WTC11 (cell line): ENCODE measurements around the gene PPP3R1. TPM values are rescaled to one million over a fixed set of nuclear protein-coding genes. Genes with fewer than 3 reads are reported as not detected.
A peak's percentile ranks its signal among the peaks of the same experiment; 100 is the strongest.

Experiments used
- ATAC-seq: fragments of 200-7000 bp; cut with Tn5 transposase; 2 replicates; pipeline ENCODE4 v1.10.0; 2021; ENCODE audit warnings: mild to moderate bottlenecking, moderate library complexity
- CTCF ChIA-PET: fragments of 300-600 bp; sonication (Branson Sonifier 250); formaldehyde crosslinking; loops from one replicate; lab custom pipeline; 2021; ENCODE audit warnings: antibody characterized with exemption; lab: Charles Lee
- POLR2A ChIA-PET: fragments of 350-600 bp; sonication (Branson Sonifier 250); formaldehyde crosslinking; loops from one replicate; lab custom pipeline; 2021; ENCODE audit warnings: antibody characterized with exemption; lab: Charles Lee
- DNase-seq: peaks from one replicate; pipeline ENCODE4 v3.0.0; 2021; ENCODE audit warnings: low spot score
- H3K27ac Mint-ChIP-seq: 2 replicates; pipeline ENCODE4 v1.8.0; 2021; ENCODE audit warnings: mixed read lengths
- H3K27me3 Mint-ChIP-seq: 2 replicates; pipeline ENCODE4 v1.8.0; 2021; ENCODE audit warnings: low read depth, mild to moderate bottlenecking, moderate library complexity, mixed read lengths
- H3K36me3 Mint-ChIP-seq: 2 replicates; pipeline ENCODE4 v1.8.0; 2021; ENCODE audit warnings: mixed read lengths
- H3K4me1 Mint-ChIP-seq: 2 replicates; pipeline ENCODE4 v1.8.0; 2022; ENCODE audit warnings: mixed read lengths
- H3K4me3 Mint-ChIP-seq: 2 replicates; pipeline ENCODE4 v1.8.0; 2021; ENCODE audit warnings: mild to moderate bottlenecking, moderate library complexity, mixed read lengths
- H3K9me3 Mint-ChIP-seq: 2 replicates; pipeline ENCODE4 v1.8.0; 2021; ENCODE audit warnings: mixed read lengths
- ATF1 ChIP-seq: sonication (generic); formaldehyde crosslinking; IDR thresholded peaks from 2 replicates; pipeline ENCODE4 v1.8.1; 2023; ENCODE audit warnings: mild to moderate bottlenecking, moderate library complexity, missing genetic modification reagents
- CREM ChIP-seq: sonication (generic); formaldehyde crosslinking; IDR thresholded peaks from 2 replicates; pipeline ENCODE4 v1.8.1; 2022; ENCODE audit warnings: mild to moderate bottlenecking, missing genetic modification reagents, moderate library complexity
- ESRRA ChIP-seq: sonication (generic); formaldehyde crosslinking; IDR thresholded peaks from 2 replicates; pipeline ENCODE4 v1.8.1; 2022; ENCODE audit warnings: mild to moderate bottlenecking, missing genetic modification reagents, borderline replicate concordance
- FOXK1 ChIP-seq: sonication (generic); formaldehyde crosslinking; IDR thresholded peaks from 2 replicates; pipeline ENCODE4 v1.8.0; 2022; ENCODE audit warnings: mild to moderate bottlenecking, moderate library complexity, missing genetic modification reagents
- GRHL2 ChIP-seq: fragments of 250-450 bp; sonication (Bioruptor Pico); IDR thresholded peaks from 2 replicates; pipeline ENCODE4 v1.8.0; 2022; ENCODE audit warnings: mild to moderate bottlenecking, moderate library complexity; ENCODE audit not compliant: insufficient replicate concordance, severe bottlenecking
- GTF2I ChIP-seq: fragments of 250-450 bp; sonication (Bioruptor Pico); conservative IDR thresholded peaks from 2 replicates; pipeline ENCODE4 v1.4.0; 2021; ENCODE audit warnings: mild to moderate bottlenecking
- HMGXB4 ChIP-seq: sonication (generic); formaldehyde crosslinking; IDR thresholded peaks from 2 replicates; pipeline ENCODE4 v1.8.1; 2023; ENCODE audit warnings: mild to moderate bottlenecking, moderate library complexity, missing genetic modification reagents
- NFATC4 ChIP-seq: fragments of 250-450 bp; sonication (Bioruptor Pico); IDR thresholded peaks from 2 replicates; pipeline ENCODE4 v1.9.0; 2021; ENCODE audit warnings: mild to moderate bottlenecking
- STAT6 ChIP-seq: sonication (generic); formaldehyde crosslinking; conservative IDR thresholded peaks from 2 replicates; pipeline ENCODE4 v1.8.1; 2023; ENCODE audit warnings: mild to moderate bottlenecking, low read depth, missing genetic modification reagents, moderate library complexity
- ZBTB21 ChIP-seq: sonication (generic); formaldehyde crosslinking; IDR thresholded peaks from 2 replicates; pipeline ENCODE4 v1.8.1; 2023; ENCODE audit warnings: mild to moderate bottlenecking, missing genetic modification reagents, borderline replicate concordance
- ZNF219 ChIP-seq: sonication (generic); formaldehyde crosslinking; IDR thresholded peaks from 2 replicates; pipeline ENCODE4 v1.8.0; 2023; ENCODE audit warnings: missing genetic modification reagents, mild to moderate bottlenecking, borderline replicate concordance
- ZNF232 ChIP-seq: sonication (generic); formaldehyde crosslinking; IDR thresholded peaks from 2 replicates; pipeline ENCODE4 v1.8.0; 2022; ENCODE audit warnings: mild to moderate bottlenecking, missing genetic modification reagents
- ZNF416 ChIP-seq: fragments of 250-450 bp; sonication (Bioruptor Pico); IDR thresholded peaks from 2 replicates; pipeline ENCODE4 v1.9.0; 2021; ENCODE audit warnings: mild to moderate bottlenecking, inconsistent platforms
- ZSCAN18 ChIP-seq: fragments of 250-450 bp; sonication (Bioruptor Pico); IDR thresholded peaks from 2 replicates; pipeline ENCODE4 v2.1.2; 2022; ENCODE audit warnings: mild to moderate bottlenecking, moderate library complexity
- total RNA-seq: library from RNA; stranded (reverse); gene quantifications from 3 replicates; pipeline ENCODE4 v1.2.3, GENCODE V29; 2021
- TF ChIP-seq, protein P1 (sequence below): fragments of 200-600 bp; IDR thresholded peaks from 2 replicates; pipeline ENCODE4 v1.8.0; 2022; ENCODE audit warnings: antibody characterized with exemption
- TF ChIP-seq, protein P2 (sequence below): sonication (generic); formaldehyde crosslinking; IDR thresholded peaks from 2 replicates; pipeline ENCODE4 v1.8.1; 2023; ENCODE audit warnings: mild to moderate bottlenecking, missing genetic modification reagents
- TF ChIP-seq, protein P3 (sequence below): sonication (generic); formaldehyde crosslinking; IDR thresholded peaks from 2 replicates; pipeline ENCODE4 v1.8.1; 2023; ENCODE audit warnings: mild to moderate bottlenecking, missing genetic modification reagents, borderline replicate concordance
- TF ChIP-seq, protein P4 (sequence below): fragments of 250-450 bp; sonication (Bioruptor Pico); conservative IDR thresholded peaks from 2 replicates; pipeline ENCODE4 v1.9.0; 2021; ENCODE audit warnings: mild to moderate bottlenecking
- TF ChIP-seq, protein P5 (sequence below): sonication (generic); formaldehyde crosslinking; IDR thresholded peaks from 2 replicates; pipeline ENCODE4 v1.8.1; 2022; ENCODE audit warnings: mild to moderate bottlenecking, moderate library complexity, missing genetic modification reagents

Gene PPP3R1
- total RNA-seq, 1 experiment from 2014 or later, result 61.4 TPM

DNA sequence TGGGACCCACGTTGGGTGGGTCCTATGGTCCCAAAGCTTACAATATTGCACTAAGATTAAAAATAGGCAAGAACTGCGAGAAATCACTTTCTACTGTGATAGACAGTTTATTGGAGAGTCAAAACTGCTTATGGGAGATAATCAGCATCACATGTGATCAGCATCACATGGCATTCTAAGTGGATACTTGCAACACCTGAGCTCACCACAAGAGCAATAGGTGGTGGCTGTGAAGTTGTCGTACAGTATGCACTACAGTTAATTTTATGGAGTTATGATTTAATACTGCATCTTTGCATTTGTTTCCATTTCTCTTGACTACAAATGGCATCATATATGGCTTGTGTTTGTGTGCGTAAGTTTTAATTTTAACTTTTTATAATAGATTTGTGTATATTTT lies 83.0 kb downstream of the PPP3R1 start:
- no peaks in the 10 kb centered on the region for H3K9me3 Mint-ChIP-seq

DNA sequence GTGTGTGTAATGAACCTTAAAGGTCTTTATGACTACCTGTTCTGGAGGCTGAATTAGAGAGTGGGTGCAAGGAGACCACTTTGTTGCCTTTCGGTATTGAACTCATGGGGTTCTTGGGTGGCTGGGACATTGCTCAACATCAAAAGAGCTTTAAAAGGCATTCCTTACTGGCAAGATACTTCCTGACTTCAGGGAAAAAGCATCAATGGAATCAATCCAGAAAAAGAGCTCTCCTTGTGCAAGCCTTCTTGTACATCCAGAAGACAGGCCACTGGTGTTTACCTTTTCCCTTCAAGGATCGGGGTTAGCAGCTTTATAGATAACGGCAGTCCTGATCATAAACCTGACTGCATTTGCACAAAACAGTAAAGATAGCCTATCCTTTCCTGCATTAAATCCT lies 85.1 kb downstream of the PPP3R1 start:
- H3K27ac Mint-ChIP-seq, result no peak overlapping the region
- TF ChIP-seq, protein P1, sequence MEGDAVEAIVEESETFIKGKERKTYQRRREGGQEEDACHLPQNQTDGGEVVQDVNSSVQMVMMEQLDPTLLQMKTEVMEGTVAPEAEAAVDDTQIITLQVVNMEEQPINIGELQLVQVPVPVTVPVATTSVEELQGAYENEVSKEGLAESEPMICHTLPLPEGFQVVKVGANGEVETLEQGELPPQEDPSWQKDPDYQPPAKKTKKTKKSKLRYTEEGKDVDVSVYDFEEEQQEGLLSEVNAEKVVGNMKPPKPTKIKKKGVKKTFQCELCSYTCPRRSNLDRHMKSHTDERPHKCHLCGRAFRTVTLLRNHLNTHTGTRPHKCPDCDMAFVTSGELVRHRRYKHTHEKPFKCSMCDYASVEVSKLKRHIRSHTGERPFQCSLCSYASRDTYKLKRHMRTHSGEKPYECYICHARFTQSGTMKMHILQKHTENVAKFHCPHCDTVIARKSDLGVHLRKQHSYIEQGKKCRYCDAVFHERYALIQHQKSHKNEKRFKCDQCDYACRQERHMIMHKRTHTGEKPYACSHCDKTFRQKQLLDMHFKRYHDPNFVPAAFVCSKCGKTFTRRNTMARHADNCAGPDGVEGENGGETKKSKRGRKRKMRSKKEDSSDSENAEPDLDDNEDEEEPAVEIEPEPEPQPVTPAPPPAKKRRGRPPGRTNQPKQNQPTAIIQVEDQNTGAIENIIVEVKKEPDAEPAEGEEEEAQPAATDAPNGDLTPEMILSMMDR, result no peak
- TF ChIP-seq, protein P2, sequence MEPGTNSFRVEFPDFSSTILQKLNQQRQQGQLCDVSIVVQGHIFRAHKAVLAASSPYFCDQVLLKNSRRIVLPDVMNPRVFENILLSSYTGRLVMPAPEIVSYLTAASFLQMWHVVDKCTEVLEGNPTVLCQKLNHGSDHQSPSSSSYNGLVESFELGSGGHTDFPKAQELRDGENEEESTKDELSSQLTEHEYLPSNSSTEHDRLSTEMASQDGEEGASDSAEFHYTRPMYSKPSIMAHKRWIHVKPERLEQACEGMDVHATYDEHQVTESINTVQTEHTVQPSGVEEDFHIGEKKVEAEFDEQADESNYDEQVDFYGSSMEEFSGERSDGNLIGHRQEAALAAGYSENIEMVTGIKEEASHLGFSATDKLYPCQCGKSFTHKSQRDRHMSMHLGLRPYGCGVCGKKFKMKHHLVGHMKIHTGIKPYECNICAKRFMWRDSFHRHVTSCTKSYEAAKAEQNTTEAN (CRISPR knock-in tag), result no peak
- TF ChIP-seq ZNF232 (CRISPR knock-in tag) (no peak), ATF1 (CRISPR knock-in tag) (no peak), ZNF416 (CRISPR knock-in tag) (no peak), NFATC4 (no peak), ZBTB21 (no peak), GTF2I (CRISPR knock-in tag) (no peak), STAT6 (CRISPR knock-in tag) (no peak), ZSCAN18 (CRISPR knock-in tag) (no peak)
- TF ChIP-seq, protein P3, sequence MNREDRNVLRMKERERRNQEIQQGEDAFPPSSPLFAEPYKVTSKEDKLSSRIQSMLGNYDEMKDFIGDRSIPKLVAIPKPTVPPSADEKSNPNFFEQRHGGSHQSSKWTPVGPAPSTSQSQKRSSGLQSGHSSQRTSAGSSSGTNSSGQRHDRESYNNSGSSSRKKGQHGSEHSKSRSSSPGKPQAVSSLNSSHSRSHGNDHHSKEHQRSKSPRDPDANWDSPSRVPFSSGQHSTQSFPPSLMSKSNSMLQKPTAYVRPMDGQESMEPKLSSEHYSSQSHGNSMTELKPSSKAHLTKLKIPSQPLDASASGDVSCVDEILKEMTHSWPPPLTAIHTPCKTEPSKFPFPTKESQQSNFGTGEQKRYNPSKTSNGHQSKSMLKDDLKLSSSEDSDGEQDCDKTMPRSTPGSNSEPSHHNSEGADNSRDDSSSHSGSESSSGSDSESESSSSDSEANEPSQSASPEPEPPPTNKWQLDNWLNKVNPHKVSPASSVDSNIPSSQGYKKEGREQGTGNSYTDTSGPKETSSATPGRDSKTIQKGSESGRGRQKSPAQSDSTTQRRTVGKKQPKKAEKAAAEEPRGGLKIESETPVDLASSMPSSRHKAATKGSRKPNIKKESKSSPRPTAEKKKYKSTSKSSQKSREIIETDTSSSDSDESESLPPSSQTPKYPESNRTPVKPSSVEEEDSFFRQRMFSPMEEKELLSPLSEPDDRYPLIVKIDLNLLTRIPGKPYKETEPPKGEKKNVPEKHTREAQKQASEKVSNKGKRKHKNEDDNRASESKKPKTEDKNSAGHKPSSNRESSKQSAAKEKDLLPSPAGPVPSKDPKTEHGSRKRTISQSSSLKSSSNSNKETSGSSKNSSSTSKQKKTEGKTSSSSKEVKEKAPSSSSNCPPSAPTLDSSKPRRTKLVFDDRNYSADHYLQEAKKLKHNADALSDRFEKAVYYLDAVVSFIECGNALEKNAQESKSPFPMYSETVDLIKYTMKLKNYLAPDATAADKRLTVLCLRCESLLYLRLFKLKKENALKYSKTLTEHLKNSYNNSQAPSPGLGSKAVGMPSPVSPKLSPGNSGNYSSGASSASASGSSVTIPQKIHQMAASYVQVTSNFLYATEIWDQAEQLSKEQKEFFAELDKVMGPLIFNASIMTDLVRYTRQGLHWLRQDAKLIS, result no peak
- TF ChIP-seq, protein P4, sequence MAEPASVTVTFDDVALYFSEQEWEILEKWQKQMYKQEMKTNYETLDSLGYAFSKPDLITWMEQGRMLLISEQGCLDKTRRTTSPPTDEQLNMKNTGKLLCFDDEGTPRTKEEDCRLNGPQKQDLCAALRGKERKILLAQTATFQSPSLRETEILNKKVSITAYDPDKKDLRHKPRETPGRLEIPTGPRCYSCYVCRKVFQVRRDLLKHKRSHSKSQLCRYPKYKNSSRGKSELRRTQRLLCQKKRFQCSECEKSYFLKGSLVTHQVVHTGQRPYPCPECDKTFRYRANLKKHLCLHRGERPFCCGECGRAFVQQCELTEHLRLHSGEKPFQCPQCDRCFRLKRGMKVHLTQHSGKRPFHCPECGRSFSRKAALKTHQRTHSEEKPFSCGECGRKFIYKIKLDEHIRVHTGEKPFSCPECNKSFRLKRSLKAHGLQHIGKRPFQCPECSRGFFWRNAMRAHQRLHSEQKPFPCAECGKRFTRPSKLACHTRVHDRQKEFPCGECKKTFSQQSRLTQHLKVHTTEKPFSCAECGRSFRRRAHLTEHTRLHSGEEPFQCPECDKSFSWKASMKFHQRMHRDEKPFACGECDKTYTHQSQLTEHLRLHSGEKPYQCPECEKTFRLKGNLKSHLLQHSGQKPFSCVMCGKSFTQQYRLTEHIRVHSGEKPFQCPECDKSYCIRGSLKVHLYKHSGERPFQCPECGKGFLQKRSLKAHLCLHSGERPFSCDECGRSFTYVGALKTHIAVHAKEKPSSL, result no peak
- TF ChIP-seq, protein P5, sequence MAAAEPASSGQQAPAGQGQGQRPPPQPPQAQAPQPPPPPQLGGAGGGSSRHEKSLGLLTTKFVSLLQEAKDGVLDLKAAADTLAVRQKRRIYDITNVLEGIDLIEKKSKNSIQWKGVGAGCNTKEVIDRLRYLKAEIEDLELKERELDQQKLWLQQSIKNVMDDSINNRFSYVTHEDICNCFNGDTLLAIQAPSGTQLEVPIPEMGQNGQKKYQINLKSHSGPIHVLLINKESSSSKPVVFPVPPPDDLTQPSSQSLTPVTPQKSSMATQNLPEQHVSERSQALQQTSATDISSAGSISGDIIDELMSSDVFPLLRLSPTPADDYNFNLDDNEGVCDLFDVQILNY (CRISPR knock-in tag), result no peak

More for the DNA sequence above, 83.0 kb downstream of the PPP3R1 start:
- Mint-ChIP-seq H3K4me1 (no peaks in the 10 kb centered on the region), H3K36me3 (peaks cover 43% of the 10 kb centered on the region), H3K4me3 (no peak overlapping the region), H3K27me3 (no peaks in the 10 kb centered on the region), H3K27ac (no peak overlapping the region)
- TF ChIP-seq CREM (CRISPR knock-in tag) (no peak), GRHL2 (CRISPR knock-in tag) (no peak), ZNF219 (CRISPR knock-in tag) (no peak), ESRRA (CRISPR knock-in tag) (no peak), HMGXB4 (CRISPR knock-in tag) (no peak), FOXK1 (CRISPR knock-in tag) (no peak)
- ATAC-seq, result 0 out of 2 replicates have a peak, but pooled peaks have one; percentile 21
- DNase-seq, result no peak
- CTCF ChIA-PET, result interaction anchor here (0.6 to 1.3 kb wide), 5 partner anchors 11 to 273 kb away, joined by 3 to 7 read pairs (median 4); partner anchors contain the start of gene PNO1
- POLR2A ChIA-PET, result no interaction called here

More for the DNA sequence above, 85.1 kb downstream of the PPP3R1 start:
- ATAC-seq (no peak), DNase-seq (no peak)
- H3K36me3 Mint-ChIP-seq, result peaks cover 57% of the 10 kb centered on the region
- no peaks in the 10 kb centered on the region for H3K4me1 Mint-ChIP-seq
- POLR2A ChIA-PET, result interaction anchor here (0.6 kb wide), 1 partner anchor 151 kb away, joined by 3 read pairs; no protein-coding TSS in a partner anchor
- H3K4me3 Mint-ChIP-seq, result no peak overlapping the region
- CTCF ChIA-PET, result interaction anchor here (0.7 to 1.1 kb wide), 2 partner anchors 45 to 125 kb away, joined by 3 to 4 read pairs; no protein-coding TSS in a partner anchor
- H3K27me3 Mint-ChIP-seq, result no peaks in the 10 kb centered on the region
- H3K9me3 Mint-ChIP-seq, result no peaks in the 10 kb centered on the region
